ENCODE data around the gene ARMC2.

Gene ARMC2

DNA sequence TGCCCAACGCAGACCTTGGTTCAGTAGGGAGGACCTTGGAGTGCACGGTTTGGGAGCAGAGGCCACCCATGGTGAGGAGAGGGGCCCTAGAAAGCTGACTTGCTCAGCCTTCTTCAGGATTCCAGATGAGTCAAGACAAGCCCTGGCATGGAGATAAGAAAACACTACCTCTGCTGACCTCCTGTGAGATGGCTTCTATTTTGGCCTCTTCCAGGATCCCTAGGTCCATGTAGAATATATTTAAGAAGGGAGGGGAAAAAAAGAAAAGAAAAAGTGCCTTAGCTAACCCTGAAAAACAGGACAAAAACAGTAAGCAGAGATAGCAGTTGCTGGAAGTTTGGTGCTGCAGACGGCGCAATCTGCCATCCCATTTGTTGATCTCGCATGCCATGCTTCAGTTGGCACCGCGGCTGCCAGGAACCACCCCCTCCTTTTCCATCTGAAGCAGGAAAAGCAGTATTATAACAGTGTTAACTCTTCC, 100.0 kb downstream of the ARMC2 start:
- H3K4me3 ChIP-seq (ENCODE audit: low read depth, low read length), result no peak overlapping the region
- DNase-seq (ENCODE audit: low read depth), result no peak
- TF ChIP-seq, protein P1, sequence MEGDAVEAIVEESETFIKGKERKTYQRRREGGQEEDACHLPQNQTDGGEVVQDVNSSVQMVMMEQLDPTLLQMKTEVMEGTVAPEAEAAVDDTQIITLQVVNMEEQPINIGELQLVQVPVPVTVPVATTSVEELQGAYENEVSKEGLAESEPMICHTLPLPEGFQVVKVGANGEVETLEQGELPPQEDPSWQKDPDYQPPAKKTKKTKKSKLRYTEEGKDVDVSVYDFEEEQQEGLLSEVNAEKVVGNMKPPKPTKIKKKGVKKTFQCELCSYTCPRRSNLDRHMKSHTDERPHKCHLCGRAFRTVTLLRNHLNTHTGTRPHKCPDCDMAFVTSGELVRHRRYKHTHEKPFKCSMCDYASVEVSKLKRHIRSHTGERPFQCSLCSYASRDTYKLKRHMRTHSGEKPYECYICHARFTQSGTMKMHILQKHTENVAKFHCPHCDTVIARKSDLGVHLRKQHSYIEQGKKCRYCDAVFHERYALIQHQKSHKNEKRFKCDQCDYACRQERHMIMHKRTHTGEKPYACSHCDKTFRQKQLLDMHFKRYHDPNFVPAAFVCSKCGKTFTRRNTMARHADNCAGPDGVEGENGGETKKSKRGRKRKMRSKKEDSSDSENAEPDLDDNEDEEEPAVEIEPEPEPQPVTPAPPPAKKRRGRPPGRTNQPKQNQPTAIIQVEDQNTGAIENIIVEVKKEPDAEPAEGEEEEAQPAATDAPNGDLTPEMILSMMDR (IDR thresholded peaks at IDR 0.05; ENCODE audit: low read depth, low read length, missing control alignments), result no peak

GRCh38 chr6:108951351-108951953, 103.2 kb downstream of the ARMC2 start:
- no peak overlapping the region for H3K4me3 ChIP-seq (ENCODE audit: low read depth, low read length)
- TF ChIP-seq, protein P1 (IDR thresholded peaks at IDR 0.05; ENCODE audit: low read depth, low read length, missing control alignments), result no peak
- no peak for DNase-seq (ENCODE audit: low read depth)

DNA sequence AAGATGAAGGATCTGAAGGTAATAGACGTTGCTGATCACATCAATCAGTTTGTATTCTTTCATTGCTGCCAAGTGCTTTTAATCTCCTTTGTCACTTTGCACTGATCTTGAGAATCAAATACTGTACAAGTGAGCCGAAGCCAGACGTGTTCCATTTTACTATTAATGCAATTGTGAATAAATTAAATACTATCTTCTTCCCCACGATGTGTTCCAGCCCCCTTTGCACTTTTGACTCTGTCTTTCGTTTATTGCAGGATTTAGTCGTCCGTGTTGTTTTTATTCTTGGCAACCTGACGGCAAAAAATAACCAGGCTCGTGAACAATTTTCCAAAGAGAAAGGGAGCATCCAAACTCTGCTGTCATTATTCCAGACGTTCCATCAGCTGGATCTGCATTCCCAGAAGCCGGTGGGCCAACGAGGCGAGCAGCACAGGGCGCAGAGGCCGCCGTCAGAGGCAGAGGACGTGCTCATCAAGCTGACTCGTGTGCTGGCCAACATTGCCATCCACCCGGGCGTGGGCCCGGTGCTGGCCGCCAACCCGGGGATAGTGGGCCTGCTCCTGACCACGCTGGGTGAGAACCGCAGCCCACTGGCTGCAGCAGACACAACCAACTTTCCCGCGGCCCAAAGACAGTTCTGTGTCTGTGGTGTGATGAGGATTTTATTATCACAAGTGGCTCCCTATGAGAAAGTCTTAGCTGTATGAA, 104.7 kb downstream of the ARMC2 start:
- TF ChIP-seq, protein P1 (IDR thresholded peaks at IDR 0.05; ENCODE audit: low read depth, low read length, missing control alignments), result no peak
- H3K4me3 ChIP-seq (ENCODE audit: low read depth, low read length), result no peak overlapping the region
- no peak for DNase-seq (ENCODE audit: low read depth)

- TF ChIP-seq, protein P1 (IDR thresholded peaks at IDR 0.05; ENCODE audit: low read depth, low read length, missing control alignments), result no peak
- no peak overlapping the region for H3K4me3 ChIP-seq (ENCODE audit: low read depth, low read length)
- DNase-seq (ENCODE audit: low read depth), result no peak
Measured at GRCh38 chr6:108953681-108954080, 105.5 kb downstream of the ARMC2 start.

GRCh38 chr6:108955329-108955949, 107.2 kb downstream of the ARMC2 start:
- TF ChIP-seq, protein P1 (IDR thresholded peaks at IDR 0.05; ENCODE audit: low read depth, low read length, missing control alignments), result no peak
- H3K4me3 ChIP-seq (ENCODE audit: low read depth, low read length), result no peak overlapping the region
- DNase-seq (ENCODE audit: low read depth), result no peak

- no peak overlapping the region for H3K4me3 ChIP-seq (ENCODE audit: low read depth, low read length)
- TF ChIP-seq, protein P1 (IDR thresholded peaks at IDR 0.05; ENCODE audit: low read depth, low read length, missing control alignments), result no peak
- no peak for DNase-seq (ENCODE audit: low read depth)
Measured at GRCh38 chr6:108957221-108957620, 109.0 kb downstream of the ARMC2 start.
